Nephron (organoid): ENCODE results near the gene KDM4C.

ENCODE experiments used
- H3K27ac Mint-ChIP-seq, 3 experiments: 2 replicates each; pipeline ENCODE4 v1.8.0; 2020; ENCODE audit warnings: mixed read lengths in 3 of 3, mild to moderate bottlenecking in 2 of 3, moderate library complexity in 1 of 3
- H3K27me3 Mint-ChIP-seq: 2 replicates; pipeline ENCODE4 v1.8.0; 2021; ENCODE audit warnings: low read depth, mild to moderate bottlenecking, moderate library complexity, mixed read lengths
- H3K36me3 Mint-ChIP-seq: 2 replicates; pipeline ENCODE4 v1.8.0; 2020; ENCODE audit warnings: low read depth, mixed read lengths
- H3K4me1 Mint-ChIP-seq: 2 replicates; pipeline ENCODE4 v1.8.0; 2020; ENCODE audit warnings: mixed read lengths
- H3K4me3 Mint-ChIP-seq, 3 experiments: 2 replicates each; pipeline ENCODE4 v1.8.0; 2020; ENCODE audit warnings: mild to moderate bottlenecking in 3 of 3, mixed read lengths in 3 of 3, moderate library complexity in 2 of 3
- H3K9me3 Mint-ChIP-seq: 2 replicates; pipeline ENCODE4 v1.8.0; 2020; ENCODE audit warnings: mixed read lengths
- CTCF ChIP-seq, 3 experiments: fragments of 200-600 bp; sonication (generic); IDR thresholded peaks; one replicate each; pipeline ENCODE4 v1.5.0; 2021; ENCODE audit warnings: antibody characterized with exemption in 3 of 3; ENCODE audit not compliant: unreplicated experiment in 3 of 3

KDM4C gene

GRCh38 chr9:7211657-7212056 is 453.9 kb downstream of the KDM4C start:
- Mint-ChIP-seq H3K27ac (no peak overlapping the region), H3K4me3 (no peak overlapping the region), H3K9me3 (no peaks in the 10 kb centered on the region), H3K27me3 (no peaks in the 10 kb centered on the region), H3K4me1 (peaks cover 7% of the 10 kb centered on the region), H3K36me3 (no peaks in the 10 kb centered on the region)
- TF ChIP-seq CTCF (IDR thresholded peaks at IDR 0.05; ENCODE audit: unreplicated experiment in 3 of 3) = no peak

GRCh38 chr9:7212101-7212500 is 454.3 kb downstream of the KDM4C start:
- H3K4me1 Mint-ChIP-seq = peaks cover 7% of the 10 kb centered on the region
- no peak overlapping the region for H3K4me3 Mint-ChIP-seq
- H3K27ac Mint-ChIP-seq = no peak overlapping the region
- no peaks in the 10 kb centered on the region for H3K36me3 Mint-ChIP-seq
- H3K27me3 Mint-ChIP-seq = no peaks in the 10 kb centered on the region
- no peak for TF ChIP-seq CTCF (IDR thresholded peaks at IDR 0.05; ENCODE audit: unreplicated experiment in 3 of 3)
- no peaks in the 10 kb centered on the region for H3K9me3 Mint-ChIP-seq

GRCh38 chr9:7216004-7216841 is 458.4 kb downstream of the KDM4C start:
- Mint-ChIP-seq H3K4me3 (no peak overlapping the region), H3K4me1 (peaks cover 7% of the 10 kb centered on the region), H3K36me3 (no peaks in the 10 kb centered on the region), H3K27ac (no peak overlapping the region), H3K27me3 (no peaks in the 10 kb centered on the region), H3K9me3 (peaks cover 15% of the 10 kb centered on the region)
- TF ChIP-seq CTCF (IDR thresholded peaks at IDR 0.05; ENCODE audit: unreplicated experiment in 3 of 3) = no peak

- H3K27ac Mint-ChIP-seq = no peak overlapping the region
- no peak overlapping the region for H3K4me3 Mint-ChIP-seq
- H3K27me3 Mint-ChIP-seq = no peaks in the 10 kb centered on the region
- TF ChIP-seq CTCF (IDR thresholded peaks at IDR 0.05; ENCODE audit: unreplicated experiment in 3 of 3) = no peak
- peaks cover 8% of the 10 kb centered on the region for H3K4me1 Mint-ChIP-seq
- H3K36me3 Mint-ChIP-seq = no peaks in the 10 kb centered on the region
- H3K9me3 Mint-ChIP-seq = peaks cover 17% of the 10 kb centered on the region
Observed at GRCh38 chr9:7223981-7224380, 466.2 kb downstream of the KDM4C start.
